Skeletal muscle tissue (tissue), 4 donors: ENCODE data around the gene KRTAP9-3. TPM values are rescaled to one million over a fixed set of nuclear protein-coding genes. Genes with fewer than 3 reads are reported as not detected.
"Not testable (repeated sequence)": the region's sequence is repeated elsewhere in the genome, so short reads cannot be mapped to it uniquely, and the experiment has no call there.

Experiments used
- H3K27ac ChIP-seq: one replicate; pipeline ENCODE4 v1.7.0; 2013; ENCODE audit warnings: mild to moderate bottlenecking, low read depth, low read length, inconsistent platforms
- H3K27me3 ChIP-seq, 3 donors: one replicate each; pipeline ENCODE4 v1.7.0; 2013; ENCODE audit warnings: low read length in 3 of 3; ENCODE audit not compliant: control insufficient read depth in 3 of 3, insufficient read depth in 3 of 3
- H3K36me3 ChIP-seq, 3 donors: one replicate each; pipeline ENCODE4 v1.7.0; 2013; ENCODE audit warnings: low read length in 3 of 3; ENCODE audit not compliant: control insufficient read depth in 3 of 3, insufficient read depth in 3 of 3
- H3K4me1 ChIP-seq, 3 donors: one replicate each; pipeline ENCODE4 v1.7.0; 2013; ENCODE audit warnings: low read length in 3 of 3, mild to moderate bottlenecking in 3 of 3; ENCODE audit not compliant: control insufficient read depth in 3 of 3, insufficient read depth in 3 of 3
- H3K4me3 ChIP-seq, 3 donors: one replicate each; pipeline ENCODE4 v1.7.0; 2013; ENCODE audit warnings: low read length in 3 of 3
- H3K9ac ChIP-seq, 3 donors: one replicate each; pipeline ENCODE4 v1.7.0; 2013; ENCODE audit warnings: low read length in 3 of 3, mild to moderate bottlenecking in 3 of 3, moderate library complexity in 2 of 3, low read depth in 1 of 3
- H3K9me3 ChIP-seq, 3 donors: one replicate each; pipeline ENCODE4 v1.7.0; 2013; ENCODE audit warnings: low read length in 3 of 3; ENCODE audit not compliant: control insufficient read depth in 3 of 3
- total RNA-seq: library from RNA; depleted of rRNA; stranded (reverse); fragments of >200 nt; gene quantifications from one replicate; pipeline ENCODE4 v1.2.3, GENCODE V29; 2014
- donor health status: Osteomylitis.

KRTAP9-3 gene
- total RNA-seq, 1 donor from 2014 or later = not detected

GRCh38 chr17:41212524-41213169 is 19.6 kb upstream of the KRTAP9-3 start:
- H3K27me3 ChIP-seq = peaks cover 3 to 16% (median 14%) of the 10 kb centered on the region in 3 donors

GRCh38 chr17:41215681-41216080 is 16.6 kb upstream of the KRTAP9-3 start:
- H3K4me3 ChIP-seq = no peak overlapping the region
- H3K27ac ChIP-seq = no peak overlapping the region
- no peak overlapping the region for H3K9ac ChIP-seq
- H3K27me3 ChIP-seq = peaks cover 0 to 16% (median 14%) of the 10 kb centered on the region in 3 donors
- no peaks in the 10 kb centered on the region for H3K36me3 ChIP-seq
- no peaks in the 10 kb centered on the region for H3K4me1 ChIP-seq
- H3K9me3 ChIP-seq = no peaks in the 10 kb centered on the region

More at GRCh38 chr17:41212524-41213169, 19.6 kb upstream of the KRTAP9-3 start:
- Histone ChIP-seq H3K9ac (no peak overlapping the region), H3K27ac (no peak overlapping the region), H3K36me3 (no peaks in the 10 kb centered on the region), H3K9me3 (no peaks in the 10 kb centered on the region), H3K4me1 (no peaks in the 10 kb centered on the region), H3K4me3 (no peak overlapping the region)

- no peak overlapping the region for H3K9ac ChIP-seq
- no peak overlapping the region for H3K4me3 ChIP-seq
- H3K27ac ChIP-seq = no peak overlapping the region
These were observed 8.4 kb upstream of the KRTAP9-3 start for GRCh38 chr17:41223821-41224220.

GRCh38 chr17:41226051-41226450 is 6.2 kb upstream of the KRTAP9-3 start:
- H3K27ac ChIP-seq = no peak overlapping the region
- no peak overlapping the region for H3K4me3 ChIP-seq
- H3K36me3 ChIP-seq = no peaks in the 10 kb centered on the region
- H3K4me1 ChIP-seq = no peaks in the 10 kb centered on the region
- H3K27me3 ChIP-seq = peaks cover 0 to 10% (median 0%) of the 10 kb centered on the region in 3 donors
- no peaks in the 10 kb centered on the region for H3K9me3 ChIP-seq
- no peak overlapping the region for H3K9ac ChIP-seq

More at GRCh38 chr17:41223821-41224220, 8.4 kb upstream of the KRTAP9-3 start:
- Histone ChIP-seq H3K36me3 (no peaks in the 10 kb centered on the region), H3K4me1 (no peaks in the 10 kb centered on the region), H3K9me3 (no peaks in the 10 kb centered on the region), H3K27me3 (peaks cover 0 to 6% (median 0%) of the 10 kb centered on the region in 3 donors)

GRCh38 chr17:41226598-41227095 is 5.6 kb upstream of the KRTAP9-3 start, which contains the start of gene KRTAP9-2:
TSS of gene KRTAP9-2 (plus strand) at chr17:41226648. CDS start at chr17:41226655, 7 bp downstream.
- H3K4me1 ChIP-seq, H3K9ac ChIP-seq, H3K36me3 ChIP-seq, H3K4me3 ChIP-seq, H3K27ac ChIP-seq, H3K9me3 ChIP-seq: not testable (repeated sequence)
- peaks cover 0 to 10% (median 1%) of the 10 kb centered on the region in 3 donors for H3K27me3 ChIP-seq

GRCh38 chr17:41230094-41230493 is 2.2 kb upstream of the KRTAP9-3 start:
- no peak overlapping the region for H3K9ac ChIP-seq
- H3K9me3 ChIP-seq = no peaks in the 10 kb centered on the region
- H3K27me3 ChIP-seq = peaks cover 0 to 22% (median 6%) of the 10 kb centered on the region in 3 donors
- H3K27ac ChIP-seq = no peak overlapping the region
- H3K4me3 ChIP-seq = no peak overlapping the region
- H3K4me1 ChIP-seq = no peaks in the 10 kb centered on the region
- H3K36me3 ChIP-seq = no peaks in the 10 kb centered on the region

GRCh38 chr17:41231731-41232130 is 518 bp upstream of the KRTAP9-3 start:
- Histone ChIP-seq H3K9me3 (no peaks in the 10 kb centered on the region), H3K27me3 (peaks cover 0 to 16% (median 6%) of the 10 kb centered on the region in 3 donors), H3K9ac (no peak overlapping the region), H3K4me1 (no peaks in the 10 kb centered on the region), H3K36me3 (no peaks in the 10 kb centered on the region), H3K27ac (no peak overlapping the region), H3K4me3 (no peak overlapping the region)

GRCh38 chr17:41237116-41237515 is 4.9 kb downstream of the KRTAP9-3 start:
- H3K36me3 ChIP-seq, H3K27ac ChIP-seq, H3K27me3 ChIP-seq, H3K4me1 ChIP-seq, H3K9ac ChIP-seq, H3K9me3 ChIP-seq, H3K4me3 ChIP-seq: not testable (repeated sequence)

GRCh38 chr17:41237949-41238437 is 5.7 kb downstream of the KRTAP9-3 start, which contains the start of gene KRTAP9-8:
TSS of gene KRTAP9-8 (plus strand) at chr17:41237999. CDS start at chr17:41238052, 53 bp downstream.
- H3K4me1 ChIP-seq, H3K4me3 ChIP-seq, H3K36me3 ChIP-seq, H3K27ac ChIP-seq, H3K9ac ChIP-seq, H3K9me3 ChIP-seq, H3K27me3 ChIP-seq: not testable (repeated sequence)

- not testable (repeated sequence) for H3K4me3 ChIP-seq, H3K4me1 ChIP-seq, H3K27me3 ChIP-seq, H3K9me3 ChIP-seq, H3K36me3 ChIP-seq, H3K27ac ChIP-seq, H3K9ac ChIP-seq
These were observed 14.9 kb downstream of the KRTAP9-3 start for GRCh38 chr17:41246995-41247787.
